ENCODE data around the gene TNFRSF14. TPM values are rescaled to one million over a fixed set of nuclear protein-coding genes. Genes with fewer than 3 reads are reported as not detected.

TNFRSF14 gene
- total RNA-seq, 3 donors from 2014 or later (not counting 1 experiment from before 2014, with no cell fraction given) = 228 to 266 (median 262) TPM

DNA sequence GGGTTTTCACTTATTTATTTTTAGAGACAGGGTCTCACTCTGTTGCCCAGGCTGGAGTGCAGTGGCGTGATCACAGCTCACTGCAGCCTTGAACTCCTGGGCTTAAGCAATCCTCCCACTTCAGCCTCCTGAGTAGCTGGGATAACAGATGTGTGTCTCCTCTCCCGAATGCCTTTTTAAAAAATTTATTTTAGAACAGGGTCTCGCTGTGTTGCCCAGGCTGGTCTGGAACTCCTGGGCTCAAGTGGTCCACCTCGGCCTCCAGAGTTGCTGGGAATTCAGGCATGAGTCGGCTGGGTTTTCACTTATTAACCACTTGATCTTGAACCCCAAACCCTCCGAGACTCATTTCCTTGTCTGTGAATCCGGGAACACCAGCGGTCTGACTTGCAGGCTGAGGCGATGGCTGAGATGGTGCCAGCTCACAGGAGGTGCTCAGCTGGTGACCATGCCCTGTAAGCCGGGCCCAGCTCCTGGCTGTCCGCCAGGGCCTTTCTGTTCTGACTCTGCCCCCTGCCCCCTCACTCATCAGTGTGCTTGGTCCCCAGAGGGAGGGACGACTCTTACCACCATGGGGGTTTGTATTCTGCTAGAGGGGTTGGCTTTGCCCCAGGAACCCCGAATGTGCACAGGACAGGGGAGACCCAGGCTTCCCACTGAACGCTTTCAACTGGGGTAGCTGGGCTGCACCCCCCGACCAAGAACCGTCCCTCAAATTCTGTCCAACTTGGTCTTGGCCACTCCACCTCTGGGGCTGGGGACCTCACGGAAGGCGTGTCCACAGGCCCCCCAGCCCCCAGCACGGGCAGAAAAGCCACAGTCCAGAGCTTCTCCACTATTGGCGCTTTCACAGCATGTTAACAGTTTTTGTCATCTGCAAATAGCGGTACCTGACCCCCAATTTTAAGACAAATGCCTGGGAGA is 54.1 kb downstream of the TNFRSF14 start:
- no peak for TF ChIP-seq CTCF (IDR thresholded peaks at IDR 0.05)
- Histone ChIP-seq H3K27me3 (ENCODE audit: control insufficient read depth, insufficient read depth, low read length) (peaks cover 3% of the 10 kb centered on the region), H3K27ac (ENCODE audit: low read length) (no peak overlapping the region), H3K36me3 (ENCODE audit: control insufficient read depth, insufficient read depth, low read length) (no peaks in the 10 kb centered on the region), H3K9me3 (ENCODE audit: control insufficient read depth, insufficient read depth, low read length) (no peaks in the 10 kb centered on the region), H3K4me3 (ENCODE audit: low read length) (no peak overlapping the region), H3K4me1 (ENCODE audit: control insufficient read depth, insufficient read depth, low read length) (no peaks in the 10 kb centered on the region)
- H3K4me1 Mint-ChIP-seq = no peaks in the 10 kb centered on the region
- DNase-seq (no peak), ATAC-seq (no peak)
- WGBS (ENCODE audit: insufficient coverage) = 84% methylated on average over 21 of the region's 21 CpGs
- H3K4me3 Mint-ChIP-seq = no peak overlapping the region
- peaks cover 8% of the 10 kb centered on the region for H3K36me3 Mint-ChIP-seq
- intact Hi-C loops (cut with micrococcal nuclease) = no loop called here
- H3K9me3 Mint-ChIP-seq = peaks cover 4 to 6% of the 10 kb centered on the region in 2 donors
- H3K27me3 Mint-ChIP-seq (ENCODE audit: low read depth in 2 of 2) = peaks cover 5 to 8% of the 10 kb centered on the region in 2 donors
- no peak overlapping the region for H3K27ac Mint-ChIP-seq

DNA sequence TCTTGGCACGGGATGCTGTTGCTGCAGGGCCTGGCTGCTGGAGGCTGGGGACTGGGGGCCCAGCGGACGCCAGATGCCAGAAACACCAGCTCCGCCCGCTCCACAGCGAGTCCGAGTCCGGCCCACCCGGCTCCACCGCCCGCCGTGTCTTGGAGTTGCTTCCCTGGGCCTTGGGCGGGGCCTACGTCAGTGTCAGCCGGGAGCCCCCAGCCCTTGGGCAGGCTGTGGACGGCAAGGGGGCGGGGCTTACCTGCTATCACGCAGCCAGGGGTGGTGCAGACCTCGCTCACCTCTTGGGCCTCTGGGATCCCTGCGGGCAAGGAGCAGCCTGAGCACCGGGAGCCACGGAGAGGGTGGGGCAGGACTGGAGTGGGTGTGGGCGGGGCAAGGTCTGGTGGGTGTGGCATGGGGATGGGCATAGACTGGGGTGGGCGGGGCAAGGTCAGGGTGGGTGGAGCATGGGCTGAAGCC is 54.9 kb downstream of the TNFRSF14 start:
- Histone ChIP-seq H3K27me3 (ENCODE audit: control insufficient read depth, insufficient read depth, low read length) (peaks cover 3% of the 10 kb centered on the region), H3K4me1 (ENCODE audit: control insufficient read depth, insufficient read depth, low read length) (no peaks in the 10 kb centered on the region), H3K4me3 (ENCODE audit: low read length) (no peak overlapping the region), H3K9me3 (ENCODE audit: control insufficient read depth, insufficient read depth, low read length) (peaks cover 3% of the 10 kb centered on the region), H3K27ac (ENCODE audit: low read length) (no peak overlapping the region), H3K36me3 (ENCODE audit: control insufficient read depth, insufficient read depth, low read length) (no peaks in the 10 kb centered on the region)
- TF ChIP-seq CTCF (IDR thresholded peaks at IDR 0.05) = no peak
- Mint-ChIP-seq H3K27ac (no peak overlapping the region), H3K27me3 (ENCODE audit: low read depth in 2 of 2) (peaks cover 5 to 8% of the 10 kb centered on the region in 2 donors), H3K4me3 (no peak overlapping the region), H3K4me1 (no peaks in the 10 kb centered on the region), H3K36me3 (peaks cover 14% of the 10 kb centered on the region), H3K9me3 (peaks cover 5 to 8% of the 10 kb centered on the region in 2 donors)
- WGBS (ENCODE audit: insufficient coverage) = 24% methylated on average over 23 of the region's 24 CpGs
- DNase-seq = no peak
- intact Hi-C loops (cut with micrococcal nuclease) = no loop called here
- peak in 1 of 3 donors; percentile 67 for ATAC-seq

GRCh38 chr1:2611621-2612437 is 55.7 kb downstream of the TNFRSF14 start:
- DNase-seq = no peak
- H3K4me3 ChIP-seq (ENCODE audit: low read length) = no peak overlapping the region

More at GRCh38 chr1:2611621-2612437, 55.7 kb downstream of the TNFRSF14 start:
- Histone ChIP-seq H3K27me3 (ENCODE audit: control insufficient read depth, insufficient read depth, low read length) (peaks cover 3% of the 10 kb centered on the region), H3K36me3 (ENCODE audit: control insufficient read depth, insufficient read depth, low read length) (no peaks in the 10 kb centered on the region), H3K27ac (ENCODE audit: low read length) (no peak overlapping the region), H3K4me1 (ENCODE audit: control insufficient read depth, insufficient read depth, low read length) (no peaks in the 10 kb centered on the region), H3K9me3 (ENCODE audit: control insufficient read depth, insufficient read depth, low read length) (peaks cover 11% of the 10 kb centered on the region)
- TF ChIP-seq CTCF (IDR thresholded peaks at IDR 0.05) = no peak
- ATAC-seq = no peak
- H3K4me3 Mint-ChIP-seq = no peak overlapping the region
- WGBS (ENCODE audit: insufficient coverage) = 92% methylated on average over 19 of the region's 19 CpGs
- H3K9me3 Mint-ChIP-seq = peaks cover 5 to 8% of the 10 kb centered on the region in 2 donors
- H3K4me1 Mint-ChIP-seq = no peaks in the 10 kb centered on the region
- peaks cover 20% of the 10 kb centered on the region for H3K36me3 Mint-ChIP-seq
- no peak overlapping the region for H3K27ac Mint-ChIP-seq
- peaks cover 5 to 8% of the 10 kb centered on the region in 2 donors for H3K27me3 Mint-ChIP-seq (ENCODE audit: low read depth in 2 of 2)
- intact Hi-C loops (cut with micrococcal nuclease) = no loop called here
